Fibroblast of mammary gland (primary cell): Measurements from ENCODE around the gene KRTCAP3.
"Not testable (repeated sequence)": the region's sequence is repeated elsewhere in the genome, so short reads cannot be mapped to it uniquely, and the experiment has no call there.

Source experiments
- DNase-seq: peaks from one replicate; pipeline ENCODE4 v3.0.0-alpha.2; 2010; ENCODE audit warnings: low read depth
- H3K4me3 ChIP-seq: 2 replicates; pipeline ENCODE4 v1.5.1; 2011; ENCODE audit warnings: low read depth, mild to moderate bottlenecking, low read length, moderate library complexity; ENCODE audit not compliant: control insufficient read depth
- TF ChIP-seq, protein P1 (sequence below): conservative IDR thresholded peaks from 2 replicates; pipeline ENCODE4 v1.5.1; 2011; ENCODE audit warnings: low read depth, low read length, inconsistent platforms; ENCODE audit not compliant: control insufficient read depth, insufficient read depth

Gene KRTCAP3

GRCh38 chr2:27409321-27410073 lies 32.7 kb upstream of the KRTCAP3 start, which contains the start of gene PPM1G:
PPM1G (minus strand) TSS chr2:27409591; CDS start chr2:27409422, 169 bp downstream.
- peak; percentile 88 for DNase-seq

GRCh38 chr2:27412419-27413152 lies 29.6 kb upstream of the KRTCAP3 start:
- TF ChIP-seq, protein P1, sequence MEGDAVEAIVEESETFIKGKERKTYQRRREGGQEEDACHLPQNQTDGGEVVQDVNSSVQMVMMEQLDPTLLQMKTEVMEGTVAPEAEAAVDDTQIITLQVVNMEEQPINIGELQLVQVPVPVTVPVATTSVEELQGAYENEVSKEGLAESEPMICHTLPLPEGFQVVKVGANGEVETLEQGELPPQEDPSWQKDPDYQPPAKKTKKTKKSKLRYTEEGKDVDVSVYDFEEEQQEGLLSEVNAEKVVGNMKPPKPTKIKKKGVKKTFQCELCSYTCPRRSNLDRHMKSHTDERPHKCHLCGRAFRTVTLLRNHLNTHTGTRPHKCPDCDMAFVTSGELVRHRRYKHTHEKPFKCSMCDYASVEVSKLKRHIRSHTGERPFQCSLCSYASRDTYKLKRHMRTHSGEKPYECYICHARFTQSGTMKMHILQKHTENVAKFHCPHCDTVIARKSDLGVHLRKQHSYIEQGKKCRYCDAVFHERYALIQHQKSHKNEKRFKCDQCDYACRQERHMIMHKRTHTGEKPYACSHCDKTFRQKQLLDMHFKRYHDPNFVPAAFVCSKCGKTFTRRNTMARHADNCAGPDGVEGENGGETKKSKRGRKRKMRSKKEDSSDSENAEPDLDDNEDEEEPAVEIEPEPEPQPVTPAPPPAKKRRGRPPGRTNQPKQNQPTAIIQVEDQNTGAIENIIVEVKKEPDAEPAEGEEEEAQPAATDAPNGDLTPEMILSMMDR: no peak
- H3K4me3 ChIP-seq: no peak overlapping the region
- DNase-seq: no peak

More at GRCh38 chr2:27409321-27410073, 32.7 kb upstream of the KRTCAP3 start, which contains the start of gene PPM1G:
- TF ChIP-seq, protein P1: no peak
- peak within 1 kb of the TSS; percentile 85 for H3K4me3 ChIP-seq

- no peak for DNase-seq
- TF ChIP-seq, protein P1: no peak
- H3K4me3 ChIP-seq: no peak overlapping the region
Measured at GRCh38 chr2:27416151-27416550, 26.0 kb upstream of the KRTCAP3 start.

DNA sequence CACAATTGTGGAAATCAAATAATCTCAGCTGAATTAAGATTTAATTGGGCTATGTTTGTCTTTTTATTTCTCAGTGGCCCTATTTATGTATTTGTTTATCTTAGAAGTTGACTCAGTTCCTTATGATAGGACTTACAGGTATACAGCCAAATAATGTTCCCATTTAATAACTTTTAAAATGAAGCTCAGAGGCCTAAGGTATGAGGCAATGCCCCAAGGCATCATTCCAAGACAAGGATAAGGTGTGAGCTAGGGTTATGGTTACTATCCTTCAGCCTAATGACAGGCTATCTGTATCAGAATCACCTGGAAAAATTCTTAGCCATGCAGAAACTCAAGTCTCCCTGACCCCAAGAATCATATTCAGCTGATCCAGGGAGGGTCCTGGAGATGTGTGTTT lies 21.2 kb upstream of the KRTCAP3 start:
- TF ChIP-seq, protein P1: no peak
- no peak for DNase-seq
- no peak overlapping the region for H3K4me3 ChIP-seq

- DNase-seq: no peak
- TF ChIP-seq, protein P1: no peak
- H3K4me3 ChIP-seq: no peak overlapping the region
Measured at GRCh38 chr2:27421660-27422250, 20.4 kb upstream of the KRTCAP3 start.

DNA sequence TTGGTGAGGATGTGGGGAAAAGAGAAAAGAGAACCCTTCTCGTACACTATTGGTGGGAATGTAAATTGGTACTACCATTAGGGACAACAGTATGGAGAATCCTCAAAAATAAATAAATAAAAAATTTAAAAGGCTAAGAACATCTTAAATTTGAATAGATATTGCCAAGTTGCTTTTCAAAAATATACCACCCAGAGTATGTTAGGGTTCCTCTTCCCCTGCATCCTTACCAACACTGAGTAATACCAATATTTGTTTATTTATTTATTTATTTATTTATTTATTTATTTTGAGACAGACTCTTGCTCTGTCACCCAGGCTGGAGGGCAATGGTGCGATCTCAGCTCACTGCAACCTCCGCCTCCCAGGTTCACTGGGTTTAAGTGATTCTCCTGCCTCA lies 19.2 kb upstream of the KRTCAP3 start:
- TF ChIP-seq, protein P1: no peak
- DNase-seq: no peak
- no peak overlapping the region for H3K4me3 ChIP-seq

- H3K4me3 ChIP-seq, DNase-seq: not testable (repeated sequence)
Measured at GRCh38 chr2:27425039-27425438, 17.1 kb upstream of the KRTCAP3 start.
